Upper lobe of left lung (tissue), 6 donors: ENCODE results near the gene NFU1. TPM values are rescaled to one million over a fixed set of nuclear protein-coding genes. Genes with fewer than 3 reads are reported as not detected.
"Not testable (repeated sequence)": the region's sequence is repeated elsewhere in the genome, so short reads cannot be mapped to it uniquely, and the experiment has no call there.

Source experiments
- ATAC-seq, 2 donors: fragments of 200-7000 bp; cut with Tn5 transposase; one replicate each; pipeline ENCODE4 v1.9.1; 2022; ENCODE audit warnings: mild to moderate bottlenecking in 2 of 2, moderate library complexity in 2 of 2; ENCODE audit not compliant: low FRiP score in 2 of 2
- DNase-seq, 2 donors: peaks; one replicate each; pipeline ENCODE4 v3.0.0-alpha.2; 2019 to 2020
- H3K27ac ChIP-seq, 4 donors: fragments of 200-600 bp; sonication (generic); one replicate each; pipeline ENCODE4 v1.5.1; 2016 to 2019
- H3K27me3 ChIP-seq, 4 donors: fragments of 200-600 bp; sonication (generic); one replicate each; pipeline ENCODE4 v1.5.1; 2017 to 2019
- H3K36me3 ChIP-seq, 4 donors: fragments of 200-600 bp; sonication (generic); one replicate each; pipeline ENCODE4 v1.5.1; 2016 to 2019
- H3K4me1 ChIP-seq, 4 donors: fragments of 200-600 bp; sonication (generic); one replicate each; pipeline ENCODE4 v1.5.1; 2018 to 2019
- H3K4me3 ChIP-seq, 4 donors: fragments of 200-600 bp; sonication (generic); one replicate each; pipeline ENCODE4 v1.5.1; 2017 to 2019; ENCODE audit warnings: mild to moderate bottlenecking in 2 of 4, moderate library complexity in 1 of 4
- H3K9me3 ChIP-seq, 4 donors: fragments of 200-600 bp; sonication (generic); one replicate each; pipeline ENCODE4 v1.5.1; 2018 to 2019
- CTCF ChIP-seq, 6 experiments: fragments of 450-650 bp in 4 of 6; fragments of 200-600 bp in 2 of 6; sonication (generic) in 2 of 6; IDR thresholded peaks; one replicate each; pipeline ENCODE4 v1.5.1; 2016 to 2019; ENCODE audit warnings: antibody characterized with exemption in 6 of 6
- EP300 ChIP-seq, 4 donors: sonication (generic); formaldehyde crosslinking; IDR thresholded peaks; one replicate each; pipeline ENCODE4 v1.5.1; 2017; ENCODE audit warnings: antibody characterized with exemption in 4 of 4, control low read depth in 2 of 4
- POLR2A ChIP-seq, 4 donors: fragments of 450-650 bp; IDR thresholded peaks; one replicate each; pipeline ENCODE4 v1.5.1; 2016 to 2017; ENCODE audit warnings: antibody characterized with exemption in 4 of 4, mild to moderate bottlenecking in 2 of 4
- POLR2AphosphoS5 ChIP-seq, 2 donors: sonication (generic); formaldehyde crosslinking; IDR thresholded peaks; one replicate each; pipeline ENCODE4 v1.5.1; 2017; ENCODE audit warnings: antibody characterized with exemption in 2 of 2
- WGBS, 2 donors: methylation state at CpG; one replicate each; pipeline ENCODE4 v1.1.5; 2017 to 2018; 5-methylcytosine and 5-hydroxymethylcytosine counted together
- total RNA-seq, 6 donors: library from RNA; depleted of rRNA in 4 of 6; stranded (reverse); fragments of >200 nt in 4 of 6; gene quantifications; one replicate each; pipeline versions ENCODE4 v1.1.0 to v1.2.1, GENCODE V29; 2016 to 2021
- donor health status: DM: no; HTN: no; CAD: no; lungs with moderate emphysema.
- donor health status: DM: no; HTN: yes; CAD: no; lungs with severe emphysema.

NFU1 gene
- total RNA-seq, 6 donors from 2014 or later, result 23.0 to 49.8 (median 38.6) TPM

GRCh38 chr2:69368588-69368987 is 68.6 kb downstream of the NFU1 start:
- no peak for ATAC-seq
- no peaks in the 10 kb centered on the region for H3K4me1 ChIP-seq
- no peak overlapping the region for H3K4me3 ChIP-seq
- no peaks in the 10 kb centered on the region for H3K27me3 ChIP-seq
- 95 to 96% methylated on average over 7 of the region's 7 CpGs for WGBS, 2 donors
- peaks cover 29 to 93% (median 61%) of the 10 kb centered on the region in 4 donors for H3K36me3 ChIP-seq
- no peak for TF ChIP-seq POLR2AphosphoS5 (IDR thresholded peaks at IDR 0.05)
- no peak for TF ChIP-seq EP300 (IDR thresholded peaks at IDR 0.05)
- no peak for TF ChIP-seq POLR2A (IDR thresholded peaks at IDR 0.05)
- no peak for TF ChIP-seq CTCF (IDR thresholded peaks at IDR 0.05)
- no peaks in the 10 kb centered on the region for H3K9me3 ChIP-seq
- DNase-seq, result no peak
- H3K27ac ChIP-seq, result no peak overlapping the region

DNA sequence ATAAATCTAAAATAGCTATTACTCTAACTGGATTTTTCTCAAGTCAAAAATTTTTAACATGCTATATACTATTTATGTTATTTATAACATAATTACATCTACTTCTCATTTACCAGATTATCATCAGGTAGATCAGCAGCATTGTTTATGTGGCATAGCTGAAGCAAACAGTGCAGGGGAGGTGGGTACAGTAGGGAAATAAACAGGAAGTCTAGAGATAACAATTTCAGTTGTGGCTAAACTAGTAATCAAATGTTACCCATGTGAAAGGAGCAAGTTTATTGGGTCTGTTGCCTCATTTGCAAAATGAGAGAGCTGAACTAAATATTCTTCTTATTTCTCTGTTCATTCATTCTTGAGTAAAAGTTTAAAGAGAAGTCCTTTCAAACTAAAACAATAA is 77.9 kb downstream of the NFU1 start:
- DNase-seq (no peak), ATAC-seq (no peak)
- TF ChIP-seq CTCF (IDR thresholded peaks at IDR 0.05) (no peak), POLR2AphosphoS5 (IDR thresholded peaks at IDR 0.05) (no peak), EP300 (IDR thresholded peaks at IDR 0.05) (no peak), POLR2A (IDR thresholded peaks at IDR 0.05) (no peak)
- Histone ChIP-seq H3K36me3 (peaks cover 38 to 96% (median 80%) of the 10 kb centered on the region in 4 donors), H3K4me3 (no peak overlapping the region), H3K4me1 (no peaks in the 10 kb centered on the region), H3K27ac (no peak overlapping the region), H3K9me3 (no peaks in the 10 kb centered on the region), H3K27me3 (no peaks in the 10 kb centered on the region)

- TF ChIP-seq CTCF (IDR thresholded peaks at IDR 0.05) (no peak), POLR2A (IDR thresholded peaks at IDR 0.05) (no peak), POLR2AphosphoS5 (IDR thresholded peaks at IDR 0.05) (no peak), EP300 (IDR thresholded peaks at IDR 0.05) (no peak)
- Histone ChIP-seq H3K36me3 (peaks cover 38 to 99% (median 82%) of the 10 kb centered on the region in 4 donors), H3K27ac (no peak overlapping the region), H3K9me3 (no peaks in the 10 kb centered on the region), H3K27me3 (no peaks in the 10 kb centered on the region), H3K4me1 (no peaks in the 10 kb centered on the region), H3K4me3 (no peak overlapping the region)
- WGBS, 2 donors, result 73 to 78% methylated on average over 3 of the region's 3 CpGs
- DNase-seq (no peak), ATAC-seq (no peak)
These were observed 78.3 kb downstream of the NFU1 start for GRCh38 chr2:69358914-69359313.

DNA sequence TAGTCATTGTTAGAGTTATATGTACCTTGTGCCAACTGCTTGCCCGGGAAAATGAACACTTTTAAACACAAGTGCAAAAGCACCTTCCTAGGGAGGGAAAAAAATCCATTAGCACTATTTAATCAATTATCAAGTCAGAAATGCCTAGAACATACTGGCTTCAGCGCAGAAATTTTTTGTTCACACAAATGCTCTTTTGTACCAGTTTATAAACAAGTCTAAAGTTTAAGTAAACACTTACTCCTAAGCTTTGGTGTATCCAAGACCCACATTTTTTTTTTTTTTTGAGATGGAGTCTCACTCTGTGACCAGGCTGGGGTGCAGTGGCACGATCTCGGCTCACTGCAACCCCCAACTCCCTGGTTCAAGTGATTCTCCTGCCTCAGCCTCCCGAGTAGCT is 80.8 kb downstream of the NFU1 start:
- DNase-seq (no peak), ATAC-seq (no peak)
- Histone ChIP-seq H3K4me3 (no peak overlapping the region), H3K27ac (no peak overlapping the region), H3K9me3 (no peaks in the 10 kb centered on the region), H3K4me1 (no peaks in the 10 kb centered on the region), H3K36me3 (peaks cover 20 to 96% (median 68%) of the 10 kb centered on the region in 4 donors), H3K27me3 (no peaks in the 10 kb centered on the region)
- no peak for TF ChIP-seq EP300 (IDR thresholded peaks at IDR 0.05)
- no peak for TF ChIP-seq POLR2A (IDR thresholded peaks at IDR 0.05)
- no peak for TF ChIP-seq CTCF (IDR thresholded peaks at IDR 0.05)
- no peak for TF ChIP-seq POLR2AphosphoS5 (IDR thresholded peaks at IDR 0.05)
- 71 to 77% methylated on average over 5 of the region's 5 CpGs for WGBS, 2 donors

- H3K4me1 ChIP-seq, ATAC-seq, H3K9me3 ChIP-seq, H3K27ac ChIP-seq, H3K4me3 ChIP-seq, DNase-seq, H3K27me3 ChIP-seq: not testable (repeated sequence)
- 90% methylated on average over 3 of the region's 3 CpGs for WGBS, 2 donors
- peaks cover 21 to 94% (median 60%) of the 10 kb centered on the region in 4 donors for H3K36me3 ChIP-seq
These were observed 82.3 kb downstream of the NFU1 start for GRCh38 chr2:69354976-69355375.
